GM18909 (cell line): ENCODE measurements around the gene THAP4.
"Not testable (repeated sequence)": the region's sequence is repeated elsewhere in the genome, so short reads cannot be mapped to it uniquely, and the experiment has no call there.

Source experiments
- ATAC-seq: cut with Tn5 transposase; IDR thresholded peaks from one replicate; pipeline ENCODE4 v1.9.1; 2021; ENCODE audit warnings: mild to moderate bottlenecking; ENCODE audit not compliant: unreplicated experiment, poor library complexity

THAP4 gene

GRCh38 chr2:241590496-241591455, 46.2 kb downstream of the THAP4 start:
- not testable (repeated sequence) for ATAC-seq

DNA sequence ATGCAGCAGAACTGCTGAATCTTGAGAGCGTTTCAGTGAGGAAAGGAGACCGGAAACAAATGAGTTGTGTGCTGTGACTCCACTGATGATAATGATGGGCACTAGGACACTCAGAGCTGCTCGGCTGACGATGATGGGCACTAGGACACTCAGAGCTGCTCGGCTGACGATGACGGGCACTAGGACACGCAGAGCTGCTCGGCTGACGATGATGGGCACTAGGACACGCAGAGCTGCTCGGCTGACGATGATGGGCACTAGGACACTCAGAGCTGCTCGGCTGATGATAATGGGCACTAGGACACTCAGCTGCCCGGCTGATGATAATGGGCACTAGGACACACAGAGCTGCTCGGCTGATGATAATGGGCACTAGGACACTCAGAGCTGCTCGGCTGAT, 47.1 kb downstream of the THAP4 start:
- not testable (repeated sequence) for ATAC-seq

DNA sequence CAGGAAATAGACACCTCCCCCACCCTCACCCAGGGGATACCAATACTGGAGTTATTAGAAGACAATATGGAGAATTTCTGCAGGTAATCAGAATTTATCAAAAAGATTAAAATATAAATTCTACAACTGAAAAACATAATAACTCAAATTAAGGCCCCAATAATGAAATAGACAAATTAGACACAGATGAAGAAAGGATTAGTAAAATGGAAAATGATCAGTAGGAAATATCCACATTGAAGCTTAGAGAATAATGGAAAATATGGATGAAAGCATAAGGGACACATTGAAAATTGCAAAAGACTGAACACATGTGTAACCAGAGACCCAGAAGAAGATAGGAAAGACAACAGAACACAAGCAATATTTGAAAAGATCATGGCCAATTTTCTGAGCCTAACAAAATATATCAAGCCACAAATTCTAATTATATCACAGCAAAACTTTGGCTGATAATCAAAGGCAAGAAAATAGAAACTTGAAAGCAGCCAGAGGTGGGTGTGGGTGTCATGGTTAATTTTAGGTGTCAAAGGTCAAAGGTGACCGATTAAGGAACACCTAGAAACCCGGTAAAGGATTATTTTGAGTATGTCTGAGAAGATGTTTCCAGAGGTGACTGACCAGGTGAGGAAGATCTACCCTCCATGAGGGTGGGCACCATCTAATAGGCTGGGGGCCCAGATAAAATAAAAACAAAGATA, 50.2 kb downstream of the THAP4 start:
- ATAC-seq = no peak

DNA sequence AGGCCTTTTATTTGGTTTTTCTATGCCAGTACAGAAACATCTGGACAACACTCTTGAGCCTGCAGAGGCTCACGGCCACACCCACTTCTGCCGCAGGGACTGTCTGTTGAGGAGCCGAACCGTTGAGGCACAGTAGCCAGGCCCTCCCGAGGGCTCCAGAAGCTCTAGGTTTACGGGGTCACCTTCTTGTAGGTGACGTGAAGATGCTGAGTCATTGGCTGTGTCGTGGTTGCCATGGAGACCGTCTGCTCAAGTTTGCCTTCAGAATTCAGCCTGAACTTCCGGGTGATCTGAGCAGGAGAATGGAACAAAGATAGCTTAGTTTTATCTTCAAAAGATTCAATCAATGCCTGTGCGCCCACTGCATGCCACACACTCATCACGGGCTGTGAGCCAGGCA, 52.5 kb downstream of the THAP4 start:
- ATAC-seq = no peak

- ATAC-seq = no peak
These were observed 54.2 kb downstream of the THAP4 start for GRCh38 chr2:241582806-241583205.

DNA sequence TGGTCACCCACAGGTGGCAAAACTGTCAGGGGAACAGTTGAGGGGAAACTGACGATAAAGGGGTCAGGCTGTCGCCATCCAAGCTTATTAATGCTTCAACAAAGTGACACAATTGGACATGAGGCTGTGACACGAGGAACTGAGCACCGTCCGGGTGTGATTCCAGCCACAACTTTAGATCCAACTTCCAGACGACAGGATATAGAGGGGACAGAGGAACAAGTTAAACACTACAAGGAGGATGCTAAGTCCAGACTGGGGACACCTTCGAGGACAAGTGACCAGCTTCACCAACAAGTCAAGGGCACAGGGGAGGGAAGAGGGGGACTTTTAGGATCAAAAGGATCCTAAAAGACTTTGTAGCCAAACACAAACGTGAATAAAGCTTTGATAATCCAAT, 54.6 kb downstream of the THAP4 start:
- no peak for ATAC-seq

GRCh38 chr2:241579281-241579680, 57.7 kb downstream of the THAP4 start:
- no peak for ATAC-seq

DNA sequence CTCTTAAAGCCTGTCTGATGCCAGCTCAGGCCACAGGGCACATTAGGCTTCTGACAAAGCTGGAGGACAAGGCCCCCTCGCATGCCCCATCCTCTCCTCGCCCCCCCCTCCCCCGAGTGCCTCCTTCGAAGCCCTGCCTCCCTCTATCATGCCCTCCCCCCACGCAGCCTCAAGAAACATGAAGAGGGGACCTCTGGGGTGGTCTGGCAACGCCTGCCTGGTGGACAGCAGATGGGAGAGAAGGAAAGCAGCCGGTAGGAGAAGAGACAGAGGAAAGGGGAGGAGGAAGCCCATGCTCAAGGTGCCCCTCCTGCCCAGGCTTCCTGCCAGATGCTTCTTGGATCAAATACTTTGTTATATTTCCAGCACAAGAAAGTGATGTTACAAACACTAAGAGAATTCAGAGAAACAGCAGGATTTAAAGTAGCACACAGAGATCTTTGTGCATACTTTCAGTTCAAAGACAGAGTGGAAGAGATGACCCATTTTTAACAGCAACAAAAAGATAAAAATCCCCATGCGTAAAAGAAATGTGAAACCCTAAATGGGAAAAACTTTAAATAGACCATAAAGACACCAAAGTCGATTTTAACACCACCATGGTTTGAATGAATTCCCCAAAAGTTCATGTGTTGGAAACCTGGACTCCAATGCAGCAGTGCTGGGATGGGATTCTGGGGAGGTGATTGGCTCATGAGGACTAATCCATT, 59.4 kb downstream of the THAP4 start:
- no peak for ATAC-seq

- no peak for ATAC-seq
These were observed 60.7 kb downstream of the THAP4 start for GRCh38 chr2:241576293-241576654.

GRCh38 chr2:241575624-241576292, 61.2 kb downstream of the THAP4 start:
- no peak for ATAC-seq

GRCh38 chr2:241574911-241575623, 61.9 kb downstream of the THAP4 start:
- no peak for ATAC-seq

- no peak for ATAC-seq
These were observed 63.2 kb downstream of the THAP4 start for GRCh38 chr2:241573741-241574140.

DNA sequence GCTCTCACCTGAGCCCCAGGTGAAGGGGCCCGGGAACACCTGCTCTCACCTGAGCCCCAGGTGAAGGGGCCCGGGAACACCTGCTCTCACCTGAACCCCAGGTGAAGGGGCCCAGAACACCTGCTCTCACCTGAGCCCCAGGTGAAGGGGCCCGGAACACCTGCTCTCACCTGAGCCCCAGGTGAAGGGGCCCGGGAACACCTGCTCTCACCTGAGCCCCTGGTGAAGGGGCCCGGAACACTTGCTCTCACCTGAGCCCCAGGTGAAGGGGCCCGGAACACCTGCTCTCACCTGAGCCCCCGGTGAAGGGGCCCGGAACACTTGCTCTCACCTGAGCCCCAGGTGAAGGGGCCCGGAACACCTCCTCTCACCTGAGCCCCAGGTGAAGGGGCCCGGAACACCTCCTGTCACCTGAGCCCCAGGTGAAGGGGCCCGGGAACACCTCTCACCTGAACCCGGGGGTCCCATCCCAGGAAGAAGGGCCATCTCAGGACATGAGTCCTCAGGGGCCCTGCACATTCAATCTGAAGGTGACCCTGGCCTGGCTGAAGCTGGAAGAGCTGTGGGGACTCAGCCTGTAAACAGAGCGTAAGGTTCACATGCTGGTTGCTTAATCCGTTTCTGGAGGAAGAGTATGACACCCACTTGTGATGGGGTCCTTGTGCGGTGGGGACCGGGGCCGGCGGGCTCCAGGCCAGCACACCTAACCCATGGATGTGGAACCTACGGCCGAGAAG, 63.9 kb downstream of the THAP4 start:
- not testable (repeated sequence) for ATAC-seq

DNA sequence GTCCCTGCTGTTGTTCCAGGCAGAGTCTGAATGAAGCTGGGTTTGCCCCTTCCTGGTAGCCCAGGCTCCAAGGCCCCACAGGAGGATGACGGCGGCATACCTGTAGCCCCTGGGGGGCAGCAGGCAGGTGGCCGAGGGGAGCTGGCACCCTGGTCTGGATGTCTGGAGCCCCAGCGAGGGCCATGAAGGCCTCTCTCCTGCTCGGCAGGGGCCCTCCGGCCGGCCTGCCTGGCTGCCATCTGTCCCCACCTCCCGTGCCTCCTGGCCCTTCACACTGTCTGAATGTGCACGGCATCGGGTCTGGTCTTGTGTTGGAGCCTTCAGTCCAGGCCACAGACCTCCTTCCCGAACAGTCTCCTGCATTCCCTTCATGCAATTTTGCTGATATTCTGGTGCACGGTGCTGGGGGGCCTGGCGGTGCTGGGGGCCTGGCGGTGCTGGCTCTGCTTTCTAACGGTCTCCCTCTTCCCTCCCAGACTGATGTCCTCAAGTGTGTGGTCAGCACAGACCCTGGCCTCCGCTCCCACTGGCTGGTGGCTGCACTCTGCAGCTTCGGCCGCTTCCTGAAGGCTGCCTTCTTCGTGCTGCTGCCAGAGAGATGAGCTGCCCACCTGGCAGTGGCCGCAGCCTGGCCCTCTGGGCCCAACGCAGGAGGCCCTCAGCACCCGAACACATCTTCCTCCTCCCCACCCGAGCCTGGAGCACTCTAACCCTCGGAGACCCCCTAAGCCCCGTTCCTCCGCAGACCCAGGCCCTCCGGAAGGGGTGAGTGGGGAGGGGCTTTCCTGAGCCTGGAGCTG, 64.9 kb downstream of the THAP4 start:
- no peak for ATAC-seq

- ATAC-seq = no peak
These were observed 65.9 kb downstream of the THAP4 start for GRCh38 chr2:241570961-241571581.

DNA sequence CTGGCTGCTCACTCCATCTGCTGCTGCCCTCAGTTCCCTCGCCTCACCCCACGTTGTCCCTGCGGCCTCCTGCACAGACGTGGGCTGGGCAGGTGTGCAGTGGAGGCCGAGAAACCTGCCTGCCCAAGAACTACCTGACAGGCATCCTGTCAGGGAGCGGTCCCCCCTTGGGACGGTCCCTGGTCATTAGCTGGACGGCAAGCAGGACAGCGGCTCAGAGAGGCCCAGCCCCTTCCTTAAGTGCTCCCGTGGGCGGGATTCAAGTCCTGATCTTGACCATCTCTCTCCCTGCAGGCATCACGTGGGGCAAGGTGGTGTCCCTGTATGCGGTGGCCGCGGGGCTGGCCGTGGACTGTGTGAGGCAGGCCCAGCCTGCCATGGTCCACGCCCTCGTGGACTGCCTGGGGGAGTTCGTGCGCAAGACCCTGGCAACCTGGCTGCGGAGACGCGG, 67.1 kb downstream of the THAP4 start:
- no peak for ATAC-seq

GRCh38 chr2:241568726-241569125, 68.2 kb downstream of the THAP4 start:
- ATAC-seq = no peak

DNA sequence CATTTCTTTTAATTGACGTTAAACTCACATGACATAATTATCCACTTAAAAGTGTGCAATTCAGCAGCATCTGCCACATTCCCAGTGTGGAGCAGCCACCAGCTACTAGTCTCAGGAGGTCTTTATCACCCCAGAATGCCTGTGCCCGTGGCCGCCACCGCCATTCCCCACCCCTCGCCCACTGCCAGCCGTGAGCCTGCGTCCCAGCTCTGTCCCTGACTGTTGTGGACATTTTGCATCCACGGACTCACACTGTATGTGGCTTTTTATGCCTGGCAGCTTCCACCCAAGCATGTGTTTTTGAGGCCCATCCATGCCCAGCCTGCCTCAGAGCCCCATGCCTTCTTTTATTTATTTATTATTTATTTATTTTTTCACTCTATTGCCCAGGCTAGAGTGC, 69.2 kb downstream of the THAP4 start:
- no peak for ATAC-seq
